Right atrium auricular region (tissue), 2 donors: ENCODE measurements around the gene FOXN3. TPM values are rescaled to one million over a fixed set of nuclear protein-coding genes. Genes with fewer than 3 reads are reported as not detected.

Source experiments
- DNase-seq: peaks from one replicate; pipeline ENCODE4 v3.0.0-alpha.2; 2019; ENCODE audit warnings: low spot score
- H3K27ac ChIP-seq, 2 donors: fragments of 200-600 bp; sonication (generic); 1 replicate in 1 of 2; 2 replicates in 1 of 2; pipeline ENCODE4 v1.5.1; 2016 to 2019
- H3K27me3 ChIP-seq, 2 donors: fragments of 200-600 bp; sonication (generic); one replicate each; pipeline versions ENCODE4 v1.5.1 to v1.6.0; 2017 to 2019
- H3K36me3 ChIP-seq: fragments of 200-600 bp; sonication (generic); one replicate; pipeline ENCODE4 v1.5.1; 2016
- H3K4me1 ChIP-seq, 2 donors: fragments of 200-600 bp; sonication (generic); one replicate each; pipeline versions ENCODE4 v1.5.1 to v1.6.0; 2017 to 2019
- H3K4me3 ChIP-seq, 2 donors: fragments of 200-600 bp; sonication (generic); 1 replicate in 1 of 2; 2 replicates in 1 of 2; pipeline ENCODE4 v1.5.1; 2017 to 2019; ENCODE audit warnings: mild to moderate bottlenecking in 1 of 2, moderate library complexity in 1 of 2
- H3K9me3 ChIP-seq, 2 donors: fragments of 200-600 bp; sonication (generic); one replicate each; pipeline ENCODE4 v1.5.1; 2019
- CTCF ChIP-seq, 2 donors: fragments of 200-600 bp; sonication (generic); IDR thresholded peaks; one replicate each; pipeline ENCODE4 v1.5.1; 2019; ENCODE audit warnings: antibody characterized with exemption in 2 of 2
- total RNA-seq, 2 donors: library from RNA; depleted of rRNA; stranded (reverse); fragments of >200 nt; gene quantifications; one replicate each; pipeline ENCODE4 v1.1.0, GENCODE V29; 2016

Gene FOXN3
- total RNA-seq, 2 donors from 2014 or later: 80.1 to 90.3 TPM

GRCh38 chr14:89129570-89129969, 287.5 kb downstream of the FOXN3 start:
- H3K4me3 ChIP-seq: no peak overlapping the region
- no peaks in the 10 kb centered on the region for H3K4me1 ChIP-seq
- no peak for DNase-seq
- no peaks in the 10 kb centered on the region for H3K27me3 ChIP-seq
- no peak overlapping the region for H3K27ac ChIP-seq
- no peak for TF ChIP-seq CTCF (IDR thresholded peaks at IDR 0.05)
- H3K9me3 ChIP-seq: no peaks in the 10 kb centered on the region
- no peaks in the 10 kb centered on the region for H3K36me3 ChIP-seq

GRCh38 chr14:89128311-89129026, 288.6 kb downstream of the FOXN3 start:
- DNase-seq: no peak
- no peak overlapping the region for H3K4me3 ChIP-seq
- no peak overlapping the region for H3K27ac ChIP-seq
- H3K9me3 ChIP-seq: no peaks in the 10 kb centered on the region
- H3K36me3 ChIP-seq: no peaks in the 10 kb centered on the region
- no peaks in the 10 kb centered on the region for H3K27me3 ChIP-seq
- no peaks in the 10 kb centered on the region for H3K4me1 ChIP-seq
- TF ChIP-seq CTCF (IDR thresholded peaks at IDR 0.05): no peak

- H3K27ac ChIP-seq: no peak overlapping the region
- no peaks in the 10 kb centered on the region for H3K36me3 ChIP-seq
- H3K4me3 ChIP-seq: no peak overlapping the region
- no peaks in the 10 kb centered on the region for H3K4me1 ChIP-seq
- H3K27me3 ChIP-seq: no peaks in the 10 kb centered on the region
- no peaks in the 10 kb centered on the region for H3K9me3 ChIP-seq
- TF ChIP-seq CTCF (IDR thresholded peaks at IDR 0.05): no peak
- DNase-seq: no peak
Measured at GRCh38 chr14:89126461-89126860, 290.6 kb downstream of the FOXN3 start.

- H3K9me3 ChIP-seq: no peaks in the 10 kb centered on the region
- H3K4me1 ChIP-seq: no peaks in the 10 kb centered on the region
- H3K4me3 ChIP-seq: no peak overlapping the region
- H3K27me3 ChIP-seq: no peaks in the 10 kb centered on the region
- H3K36me3 ChIP-seq: no peaks in the 10 kb centered on the region
- DNase-seq: no peak
- no peak overlapping the region for H3K27ac ChIP-seq
- TF ChIP-seq CTCF (IDR thresholded peaks at IDR 0.05): no peak
Measured at GRCh38 chr14:89125216-89125615, 291.8 kb downstream of the FOXN3 start.

DNA sequence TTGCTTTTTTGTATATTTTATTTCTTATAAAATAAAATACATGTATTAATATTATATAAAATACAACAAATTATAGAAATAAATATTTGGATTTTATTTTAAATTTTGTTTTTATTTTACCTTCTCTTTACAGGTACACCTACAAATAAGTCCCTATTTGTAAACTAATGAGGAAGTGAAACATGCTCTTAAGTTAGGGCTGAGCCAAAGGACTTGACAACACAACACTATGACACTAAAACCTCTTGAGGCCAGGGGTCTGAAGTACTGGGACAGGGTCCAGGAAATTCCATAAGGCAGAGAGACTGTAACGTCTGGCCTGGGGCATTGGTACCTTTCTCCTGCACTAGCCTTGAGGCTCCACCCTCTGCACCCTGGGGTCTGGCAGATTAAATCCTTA, 293.2 kb downstream of the FOXN3 start:
- Histone ChIP-seq H3K27ac (no peak overlapping the region), H3K4me1 (no peaks in the 10 kb centered on the region), H3K36me3 (no peaks in the 10 kb centered on the region), H3K27me3 (no peaks in the 10 kb centered on the region), H3K9me3 (no peaks in the 10 kb centered on the region), H3K4me3 (no peak overlapping the region)
- no peak for TF ChIP-seq CTCF (IDR thresholded peaks at IDR 0.05)
- no peak for DNase-seq

DNA sequence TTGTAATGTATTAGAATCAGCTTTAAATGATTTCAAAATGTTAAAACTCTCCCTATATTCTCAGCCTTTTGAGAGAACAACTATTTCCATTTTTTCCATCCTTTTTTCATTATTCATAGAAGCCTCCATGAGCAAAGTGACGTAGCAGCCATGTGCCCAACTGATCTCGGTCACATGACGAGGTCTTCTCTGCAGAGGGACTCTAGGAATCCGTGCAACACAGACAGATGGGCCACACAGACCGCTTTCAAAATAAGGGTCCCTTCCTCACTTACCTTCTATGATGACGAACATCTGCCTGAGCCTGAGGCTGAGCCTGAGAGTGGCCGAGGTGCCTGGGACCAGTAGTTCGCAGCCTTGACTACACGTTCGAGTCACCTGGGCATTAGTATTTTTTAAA, 293.8 kb downstream of the FOXN3 start:
- no peaks in the 10 kb centered on the region for H3K27me3 ChIP-seq
- TF ChIP-seq CTCF (IDR thresholded peaks at IDR 0.05): no peak

More for the DNA sequence above, 293.8 kb downstream of the FOXN3 start:
- Histone ChIP-seq H3K4me1 (no peaks in the 10 kb centered on the region), H3K9me3 (no peaks in the 10 kb centered on the region), H3K36me3 (no peaks in the 10 kb centered on the region), H3K4me3 (no peak overlapping the region), H3K27ac (no peak overlapping the region)
- no peak for DNase-seq
